ENCODE results near the gene EHBP1L1.

- TF ChIP-seq GATA2 (IDR thresholded peaks at IDR 0.05; ENCODE audit: low read depth, low read length) (no peak), GATA3 (IDR thresholded peaks at IDR 0.05; ENCODE audit: low read depth, low read length) (no peak)
These were observed 36.1 kb downstream of the EHBP1L1 start for GRCh38 chr11:65611758-65612603.
